Stimulated activated CD8-positive, alpha-beta memory T cell treated with anti-CD3 and anti-CD28 coated beads, Interleukin-7, amount 100 ng/mL, for 1 hour (primary cell): ENCODE results near the gene ZEB2.
"Not testable (repeated sequence)": the region's sequence is repeated elsewhere in the genome, so short reads cannot be mapped to it uniquely, and the experiment has no call there.

Experiments used
- DNase-seq, 2 donors: peaks; one replicate each; pipeline ENCODE4 v3.0.0-alpha.2; 2020; ENCODE audit warnings: low read depth in 2 of 2

ZEB2 gene

GRCh38 chr2:144383571-144384100, 136.3 kb downstream of the ZEB2 start:
- DNase-seq, result no peak

GRCh38 chr2:144382849-144383248, 137.1 kb downstream of the ZEB2 start:
- no peak for DNase-seq

DNA sequence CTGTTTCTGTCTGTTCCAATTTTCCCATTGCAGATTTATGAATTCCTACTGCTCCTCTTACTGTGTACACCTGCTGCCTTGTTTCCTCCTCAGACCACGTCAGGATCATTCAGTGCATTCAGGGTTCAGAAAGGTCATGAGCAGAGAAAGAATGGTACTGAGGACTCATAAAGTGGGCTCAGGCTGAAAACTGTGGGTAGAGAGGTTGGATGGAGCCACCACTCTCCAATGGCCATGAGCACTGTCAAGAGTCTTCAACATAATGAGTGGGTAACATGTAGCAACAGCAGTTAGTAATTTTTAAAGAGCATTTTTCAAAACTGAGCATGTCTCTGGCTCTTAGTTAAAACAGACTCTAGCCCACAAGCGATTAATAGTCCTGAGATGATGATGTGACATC, 138.2 kb downstream of the ZEB2 start:
- no peak for DNase-seq

GRCh38 chr2:144379851-144380311, 140.0 kb downstream of the ZEB2 start:
- DNase-seq, result no peak

DNA sequence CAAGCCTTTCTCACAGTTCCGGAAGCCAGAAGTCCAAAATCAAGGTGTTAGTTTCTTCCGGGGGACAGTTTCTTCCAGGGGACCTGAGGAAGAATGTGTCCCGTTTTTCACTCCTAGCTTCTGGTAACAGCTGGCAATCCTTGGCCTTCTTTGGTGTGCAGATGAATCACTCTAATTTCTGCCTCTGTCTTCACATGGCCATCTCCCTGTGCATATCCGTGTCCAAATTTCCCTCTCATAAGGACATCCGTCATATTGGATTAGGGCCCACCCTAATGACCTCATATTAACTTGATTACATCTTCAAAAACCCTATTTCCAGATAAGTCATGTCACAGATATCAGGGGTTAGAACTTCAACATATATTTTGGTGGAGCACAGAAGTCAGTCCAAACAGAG, 141.4 kb downstream of the ZEB2 start:
- DNase-seq, result no peak

DNA sequence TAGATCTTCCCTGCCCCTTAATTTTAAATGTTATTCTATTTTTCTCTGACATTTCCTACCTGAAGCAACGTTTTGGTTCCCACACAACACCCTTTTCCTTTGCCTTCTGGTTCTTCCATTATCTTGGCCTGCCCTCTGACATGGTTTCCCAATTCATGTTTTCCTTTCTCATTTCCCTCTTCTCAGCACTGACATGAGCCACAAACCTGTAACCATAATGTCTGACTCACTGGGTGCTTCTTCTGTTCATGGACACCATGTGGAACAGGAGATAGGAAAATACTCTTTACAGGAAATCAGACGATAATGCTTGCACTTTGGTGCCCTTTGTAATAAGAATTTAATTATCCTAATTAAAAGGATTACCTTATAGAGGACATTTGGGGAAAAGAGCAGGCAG, 142.0 kb downstream of the ZEB2 start:
- DNase-seq, result no peak

DNA sequence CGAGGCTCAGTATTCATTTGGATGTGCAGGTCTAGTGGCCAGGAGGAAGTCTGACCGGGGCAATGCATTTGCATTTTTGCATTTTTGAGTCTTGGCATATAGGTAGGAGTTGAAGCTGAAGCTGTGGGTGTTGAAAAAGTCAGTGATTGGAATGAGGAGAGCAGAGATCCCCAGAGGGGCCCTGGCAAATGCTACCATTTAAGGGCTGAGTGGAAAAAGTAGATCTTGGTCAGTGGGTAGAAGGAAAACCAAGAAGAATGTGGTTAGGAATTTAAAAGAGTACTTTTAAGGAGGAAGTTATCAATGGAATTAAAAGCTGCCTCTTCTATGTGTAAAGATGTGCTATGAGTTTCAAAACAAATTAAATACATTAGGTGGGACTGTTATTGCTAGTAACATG, 143.0 kb downstream of the ZEB2 start:
- DNase-seq, result no peak

- DNase-seq, result no peak
Observed at GRCh38 chr2:144376460-144376859, 143.5 kb downstream of the ZEB2 start.

- no peak for DNase-seq
Observed at GRCh38 chr2:144374163-144374661, 145.7 kb downstream of the ZEB2 start.

DNA sequence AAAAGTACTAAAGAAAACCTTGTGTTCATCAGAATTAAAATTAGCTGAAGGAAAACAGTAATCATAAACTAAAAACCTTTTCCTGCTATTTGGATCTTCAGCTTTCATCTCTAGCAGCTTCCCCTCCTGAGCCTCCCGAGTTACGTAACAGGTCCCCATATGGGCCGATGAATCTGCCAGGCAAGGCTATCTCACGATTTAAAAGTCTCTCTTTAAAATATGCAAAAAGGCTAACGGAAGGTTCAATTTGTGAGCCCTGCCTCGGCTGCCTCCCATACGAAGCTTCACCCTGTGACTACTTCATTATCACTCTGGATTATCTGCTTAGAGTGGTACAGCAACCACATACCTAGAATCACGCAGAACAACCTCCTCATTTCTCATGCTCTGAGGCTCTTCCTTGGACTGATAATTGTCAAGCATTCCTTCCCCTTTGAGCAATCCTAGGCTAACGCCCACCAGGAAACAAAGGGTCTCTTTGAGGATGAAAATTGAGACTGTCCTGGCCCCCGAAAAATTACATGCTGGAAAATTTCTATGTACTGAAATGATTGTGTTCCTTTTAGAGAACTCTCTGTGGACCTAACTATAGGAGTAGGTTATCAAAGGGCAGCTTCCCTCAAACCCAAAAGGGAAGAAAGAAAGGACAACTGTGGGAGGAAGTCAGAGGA, 147.4 kb downstream of the ZEB2 start:
- no peak for DNase-seq

DNA sequence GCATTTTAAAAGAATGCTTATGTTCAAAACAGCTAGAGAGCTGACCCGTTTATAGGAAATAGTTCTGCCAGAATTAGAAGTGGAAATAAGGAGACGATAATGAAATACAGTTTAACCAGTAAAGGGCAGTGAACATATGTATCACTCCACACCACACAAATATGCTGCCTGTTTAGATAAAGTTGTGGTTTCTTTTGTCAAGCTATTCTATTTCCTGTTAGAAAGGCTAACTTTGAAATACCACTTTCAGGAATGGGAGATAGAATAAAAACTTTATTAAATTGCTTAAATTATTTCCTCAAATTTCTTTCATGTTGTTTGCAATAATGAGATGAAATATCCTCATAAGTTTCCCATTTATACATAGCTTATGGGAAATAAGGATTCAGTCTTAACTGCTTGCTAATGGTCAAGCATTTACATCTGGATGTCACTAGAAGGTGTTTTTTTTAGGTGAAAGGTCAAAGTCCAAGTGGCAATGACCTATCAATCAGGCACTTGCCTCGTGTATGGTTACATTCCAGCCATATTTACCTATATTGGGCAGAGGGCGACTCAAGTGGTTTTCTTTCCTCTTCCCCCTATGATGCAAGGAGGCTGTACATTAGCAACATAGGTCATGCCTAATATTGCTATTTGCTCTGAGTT, 148.9 kb downstream of the ZEB2 start:
- DNase-seq, result no peak

DNA sequence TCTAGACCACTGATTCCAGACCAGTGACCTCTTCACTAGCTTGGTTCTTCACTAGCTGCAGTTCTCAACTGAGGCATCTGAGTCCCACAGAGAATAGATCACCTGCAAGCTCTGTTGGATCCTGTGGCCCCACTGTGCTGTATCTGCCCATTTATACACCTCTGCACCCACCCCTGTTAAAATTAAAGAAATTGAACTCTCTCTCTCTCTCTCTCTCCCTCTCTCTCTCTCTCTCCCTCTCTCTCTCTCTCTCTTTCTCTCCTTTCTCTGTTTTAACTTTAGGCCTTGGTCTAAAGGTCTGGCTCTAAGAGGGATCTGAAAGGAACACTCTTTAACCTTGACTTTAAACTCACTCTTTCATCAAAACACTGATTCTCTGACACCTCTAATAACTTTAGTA, 150.5 kb downstream of the ZEB2 start:
- no peak for DNase-seq

- no peak for DNase-seq
Observed at GRCh38 chr2:144366825-144367429, 153.0 kb downstream of the ZEB2 start.

DNA sequence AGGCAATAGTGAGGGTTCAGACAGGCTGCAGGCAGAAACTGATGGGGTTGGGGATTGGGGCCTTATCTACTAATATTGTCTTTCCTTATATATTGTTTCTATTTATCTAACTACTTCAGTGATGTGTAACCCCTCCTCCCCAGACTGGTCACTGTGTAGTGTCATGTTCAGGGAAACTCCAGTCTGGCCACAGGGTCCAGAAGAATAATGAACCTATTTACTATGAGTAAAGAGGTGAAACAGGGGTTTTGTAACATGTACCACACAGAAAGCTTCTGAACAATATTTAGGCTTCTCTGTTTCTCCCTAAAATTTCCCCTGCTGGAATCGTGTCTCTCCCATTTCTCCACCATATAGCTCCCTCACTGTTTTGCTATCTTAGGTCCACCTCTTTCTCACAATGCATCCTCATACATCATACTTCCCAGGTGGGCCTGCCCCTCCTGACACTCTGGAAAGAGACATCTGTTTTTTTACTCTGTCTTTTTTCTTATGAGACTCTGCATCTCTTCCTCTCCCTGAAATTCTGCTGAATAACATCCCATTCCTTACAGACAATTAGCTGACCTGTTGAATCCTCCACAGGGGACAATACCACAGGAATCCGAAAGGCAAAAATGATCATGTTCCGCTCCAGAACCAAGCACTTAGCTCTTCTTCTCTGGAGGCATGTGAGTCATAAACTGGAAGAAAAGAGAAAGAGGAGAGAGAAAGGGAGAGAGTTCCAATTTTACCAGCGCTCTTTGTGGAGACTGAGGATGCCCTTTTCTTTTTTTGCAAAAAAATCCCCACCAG, 154.8 kb downstream of the ZEB2 start:
- DNase-seq, result no peak

- DNase-seq, result not testable (repeated sequence)
Observed at GRCh38 chr2:144364247-144364646, 155.7 kb downstream of the ZEB2 start.

DNA sequence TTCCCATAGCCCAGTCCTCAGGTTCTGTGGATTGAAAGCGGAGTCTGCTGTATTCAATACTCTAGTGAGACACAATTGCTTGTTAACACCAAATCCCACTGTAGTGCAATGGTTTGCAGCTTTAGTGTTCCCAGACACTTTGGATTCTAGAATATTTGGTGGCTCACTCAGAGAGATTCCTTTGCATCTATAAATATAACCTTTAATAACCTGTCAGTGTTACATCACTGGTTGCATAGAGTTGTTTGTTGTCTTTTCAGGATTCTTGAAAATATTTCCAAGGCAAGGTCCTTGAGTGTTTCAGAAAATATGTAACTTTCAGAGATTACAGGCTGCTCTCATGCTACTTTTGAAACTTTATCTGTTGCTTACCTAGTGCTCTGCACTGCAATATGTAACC, 157.5 kb downstream of the ZEB2 start:
- no peak for DNase-seq

- no peak for DNase-seq
Observed at GRCh38 chr2:144361742-144362141, 158.2 kb downstream of the ZEB2 start.

- no peak for DNase-seq
Observed at GRCh38 chr2:144359684-144360083, 160.2 kb downstream of the ZEB2 start.

DNA sequence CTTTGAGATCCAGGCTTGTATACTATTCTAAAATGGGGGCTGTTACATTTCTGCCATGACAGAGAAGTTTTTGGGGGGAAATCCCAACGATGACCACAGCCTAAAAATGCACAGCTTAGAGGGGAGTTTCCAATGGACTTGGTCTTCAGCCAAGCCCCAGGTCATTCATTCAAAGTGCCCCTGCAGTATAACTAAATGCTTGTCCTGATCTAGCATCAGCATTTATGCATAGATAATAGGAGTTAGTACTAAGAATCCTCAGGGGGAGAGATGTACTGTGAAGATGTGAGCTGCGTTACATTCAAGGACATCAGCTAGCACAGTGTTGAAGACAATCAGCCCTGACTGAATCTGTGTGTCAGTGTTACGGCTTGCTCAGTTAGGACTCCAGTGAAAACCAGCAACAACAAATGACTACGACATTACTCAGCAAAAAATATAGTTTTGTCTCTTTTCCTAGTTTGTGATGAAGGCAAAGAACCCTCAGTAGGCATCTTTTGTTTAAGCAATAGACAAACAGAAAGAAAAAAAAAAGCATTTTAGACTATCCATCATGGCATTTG, 160.9 kb downstream of the ZEB2 start:
- no peak for DNase-seq

- no peak for DNase-seq
Observed at GRCh38 chr2:144358374-144358964, 161.4 kb downstream of the ZEB2 start.
